ENCODE measurements around the gene FAM9A.
A peak's percentile ranks its signal among the peaks of the same experiment; 100 is the strongest.
"Not testable (repeated sequence)": the region's sequence is repeated elsewhere in the genome, so short reads cannot be mapped to it uniquely, and the experiment has no call there.

FAM9A gene

DNA sequence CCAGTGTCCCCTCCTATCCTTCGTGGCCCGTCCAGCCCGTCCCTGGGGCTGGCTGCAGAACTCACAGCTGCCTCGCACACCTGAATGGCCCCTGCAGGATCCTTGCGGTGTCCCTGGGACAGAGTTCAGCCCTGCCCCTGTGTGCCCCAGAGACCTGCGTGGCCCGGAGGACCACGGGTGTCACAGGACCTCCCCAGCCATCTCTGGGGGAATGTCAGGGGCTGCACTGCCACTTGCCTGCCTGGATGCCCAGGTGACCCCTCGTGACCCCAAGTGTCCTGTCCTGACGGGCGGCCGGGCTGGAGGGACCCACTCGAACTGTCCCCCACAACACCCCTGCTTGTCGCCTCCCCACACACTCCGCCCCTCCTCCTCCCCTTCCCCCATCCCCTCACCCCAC is 832 bp downstream of the FAM9A start:
- DNase-seq = not testable (repeated sequence)

DNA sequence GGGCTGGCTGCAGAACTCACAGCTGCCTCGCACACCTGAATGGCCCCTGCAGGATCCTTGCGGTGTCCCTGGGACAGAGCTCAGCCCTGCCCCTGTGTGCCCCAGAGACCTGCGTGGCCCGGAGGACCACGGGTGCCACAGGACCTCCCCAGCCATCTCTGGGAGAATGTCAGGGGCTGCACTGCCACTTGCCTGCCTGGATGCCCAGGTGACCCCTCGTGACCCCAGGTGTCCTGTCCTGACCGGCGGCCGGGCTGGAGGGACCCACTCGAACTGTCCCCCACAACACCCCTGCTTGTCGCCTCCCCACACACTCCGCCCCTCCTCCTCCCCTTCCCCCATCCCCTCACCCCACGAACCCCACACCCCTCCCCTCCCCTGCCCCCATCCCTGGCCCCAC is 1.9 kb downstream of the FAM9A start:
- not testable (repeated sequence) for DNase-seq

DNA sequence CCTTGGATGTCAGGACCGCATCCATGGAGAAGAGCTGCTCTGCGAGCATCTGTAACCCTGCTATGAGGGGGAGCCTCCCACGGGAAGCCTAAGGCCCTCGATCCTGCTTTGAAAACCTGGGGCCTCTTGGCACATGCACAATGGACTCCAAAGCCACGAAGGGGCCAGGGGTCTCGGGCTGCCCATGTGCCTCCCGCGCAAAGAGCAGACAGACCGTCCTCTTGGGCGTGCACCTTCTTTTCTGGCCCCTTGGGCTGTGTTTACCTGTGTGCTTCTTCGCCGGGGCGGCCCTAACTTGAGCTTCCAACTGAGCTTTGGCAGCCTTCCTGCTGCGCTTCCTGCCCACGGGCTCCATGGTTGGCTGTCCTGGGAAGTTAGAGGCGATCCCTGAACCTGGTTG is 2.5 kb downstream of the FAM9A start:
- not testable (repeated sequence) for DNase-seq

DNA sequence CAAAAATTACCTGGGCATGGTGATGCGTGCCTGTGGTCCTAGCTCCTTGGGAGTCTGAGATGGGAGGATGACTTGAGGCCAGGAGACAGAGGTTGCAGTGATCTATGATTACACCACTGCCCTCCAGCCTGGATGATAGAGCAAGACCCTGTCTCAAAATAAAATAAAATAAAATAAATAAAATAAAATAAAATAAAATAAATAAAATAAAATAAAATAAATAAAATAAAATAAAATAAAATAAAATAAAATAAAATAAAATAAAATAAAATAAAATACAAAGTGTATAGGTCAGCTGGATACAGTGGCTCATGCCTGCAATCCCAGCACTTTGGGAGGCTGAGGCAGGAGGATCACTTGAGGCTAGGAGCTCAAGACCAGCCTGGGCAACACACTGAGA is 14.1 kb downstream of the FAM9A start:
- DNase-seq = not testable (repeated sequence)

GRCh38 chrX:8784162-8784561 is 17.0 kb downstream of the FAM9A start:
- DNase-seq = no peak

GRCh38 chrX:8783714-8784098 is 17.5 kb downstream of the FAM9A start:
- DNase-seq = no peak

DNA sequence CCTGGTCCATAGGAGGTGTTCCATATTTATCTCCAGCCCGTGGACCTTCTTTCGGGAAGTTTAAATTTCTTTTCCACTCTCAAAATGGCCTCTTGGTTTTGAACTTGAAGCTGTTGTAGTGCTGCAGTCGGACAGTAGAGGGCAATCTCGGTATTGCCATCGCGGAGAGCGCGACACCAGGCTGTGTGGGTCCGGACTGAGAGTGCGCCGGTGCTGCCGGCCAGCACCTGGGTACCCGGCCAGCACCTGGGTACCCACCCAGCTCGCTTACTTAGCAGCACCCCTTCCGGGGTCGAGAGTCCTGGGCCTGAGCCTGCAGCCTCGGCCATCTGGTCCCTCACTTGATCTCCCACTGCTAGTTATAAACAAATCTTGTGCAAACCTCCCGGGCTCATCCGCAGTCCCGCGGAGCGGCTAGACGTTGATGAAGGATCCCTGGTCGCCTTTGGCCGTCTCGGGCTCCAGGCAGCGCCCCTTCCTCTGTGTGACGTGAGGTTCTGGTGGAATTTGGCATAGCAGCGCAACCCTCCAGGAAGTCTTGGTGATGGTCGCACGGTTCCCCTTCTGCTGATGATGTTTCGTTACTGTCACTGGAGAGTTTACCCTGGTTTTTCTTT is 18.0 kb downstream of the FAM9A start:
- DNase-seq = no peak

DNA sequence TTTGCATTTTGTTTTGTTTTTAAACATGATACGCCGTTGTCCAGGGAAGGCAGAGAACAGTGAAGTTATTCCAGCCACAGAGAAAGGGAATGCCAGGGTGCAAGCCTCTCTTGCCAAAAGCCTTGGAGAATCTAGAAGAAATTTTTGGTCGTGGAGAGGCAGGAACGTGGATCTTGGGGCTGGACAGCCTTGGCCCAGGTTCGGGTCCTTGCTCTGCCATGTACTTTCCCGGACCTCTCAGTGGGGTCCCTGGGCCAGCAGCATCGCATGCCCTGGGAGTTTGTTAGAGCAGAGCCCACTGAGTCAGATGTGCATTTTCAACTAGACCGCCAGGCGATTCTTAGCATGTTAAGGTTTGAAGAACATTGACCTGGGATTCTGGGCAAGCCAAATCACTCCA is 18.6 kb downstream of the FAM9A start:
- no peak for DNase-seq

DNA sequence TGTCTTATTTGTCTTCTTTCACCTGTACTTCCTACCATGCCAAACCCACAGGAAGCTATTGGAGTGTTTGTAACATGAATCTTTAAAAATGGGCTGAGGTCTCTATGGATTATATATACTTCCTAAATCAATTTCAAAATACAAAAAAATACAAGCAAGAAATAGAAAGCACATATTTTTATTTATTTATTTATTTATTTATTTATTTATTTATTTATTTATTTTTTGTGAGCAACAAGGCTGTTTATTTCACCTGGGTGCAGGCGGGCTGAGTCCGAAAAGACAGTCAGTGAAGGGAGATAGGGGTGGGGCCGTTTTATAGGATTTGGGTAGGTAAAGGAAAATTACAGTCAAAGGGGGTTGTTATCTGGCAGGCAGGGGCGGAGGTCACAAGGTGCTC is 19.3 kb downstream of the FAM9A start:
- DNase-seq = not testable (repeated sequence)

- no peak for DNase-seq
These were observed 28.1 kb downstream of the FAM9A start for GRCh38 chrX:8773117-8773516.

- no peak for DNase-seq
These were observed 41.2 kb downstream of the FAM9A start for GRCh38 chrX:8760021-8760420.

DNA sequence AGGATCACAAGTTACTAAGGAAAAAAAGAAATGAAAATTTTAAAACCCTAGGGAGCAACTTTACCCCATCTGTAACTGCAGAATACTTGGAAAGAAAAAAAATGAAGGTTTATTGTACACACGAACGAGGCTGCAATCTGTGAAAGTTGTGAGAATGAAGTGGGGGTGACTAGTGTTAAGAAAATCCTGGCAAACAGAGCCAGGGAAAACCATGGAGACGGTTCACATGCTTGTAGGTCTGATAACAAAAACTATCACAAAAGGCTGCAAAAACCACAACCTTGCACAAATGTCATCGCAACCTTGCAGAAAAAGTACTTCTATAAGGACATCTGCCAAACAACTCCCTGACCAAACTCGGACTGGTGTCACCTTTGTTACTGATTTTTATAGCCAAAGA is 42.5 kb downstream of the FAM9A start:
- DNase-seq = not testable (repeated sequence)

- DNase-seq = not testable (repeated sequence)
These were observed 43.4 kb downstream of the FAM9A start for GRCh38 chrX:8757609-8758389.

GRCh38 chrX:8755813-8756212 is 45.4 kb downstream of the FAM9A start:
- DNase-seq = no peak

GRCh38 chrX:8755116-8755515 is 46.1 kb downstream of the FAM9A start:
- DNase-seq = no peak

GRCh38 chrX:8749697-8750096 is 51.5 kb downstream of the FAM9A start:
- DNase-seq = no peak

DNA sequence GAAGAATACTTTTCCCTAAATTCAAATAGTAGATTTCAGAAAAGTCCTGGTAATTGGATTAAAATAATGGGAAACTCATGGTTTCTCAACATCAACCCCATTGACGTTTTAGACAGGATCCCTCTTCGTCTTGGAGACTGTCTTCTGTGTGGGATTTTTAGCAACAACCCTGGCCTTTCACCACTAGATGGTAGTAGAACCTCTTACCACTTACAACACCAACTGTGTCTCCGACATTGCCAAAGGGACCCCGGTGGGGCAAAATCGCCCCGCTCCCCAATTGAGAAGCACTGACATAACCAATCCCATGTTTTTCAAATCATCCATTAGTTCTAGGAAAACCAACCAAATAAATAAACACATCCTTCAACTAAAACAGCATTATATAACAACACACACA is 52.3 kb downstream of the FAM9A start:
- peak; percentile 16 for DNase-seq

- no peak for DNase-seq
These were observed 58.0 kb downstream of the FAM9A start for GRCh38 chrX:8743126-8743732.

GRCh38 chrX:8741981-8742380 is 59.2 kb downstream of the FAM9A start:
- no peak for DNase-seq
